ENCODE measurements around the gene SAAL1. TPM values are rescaled to one million over a fixed set of nuclear protein-coding genes. Genes with fewer than 3 reads are reported as not detected.

The SAAL1 gene
- total RNA-seq, 2 experiments from 2014 or later = 21.0 to 21.7 TPM

DNA sequence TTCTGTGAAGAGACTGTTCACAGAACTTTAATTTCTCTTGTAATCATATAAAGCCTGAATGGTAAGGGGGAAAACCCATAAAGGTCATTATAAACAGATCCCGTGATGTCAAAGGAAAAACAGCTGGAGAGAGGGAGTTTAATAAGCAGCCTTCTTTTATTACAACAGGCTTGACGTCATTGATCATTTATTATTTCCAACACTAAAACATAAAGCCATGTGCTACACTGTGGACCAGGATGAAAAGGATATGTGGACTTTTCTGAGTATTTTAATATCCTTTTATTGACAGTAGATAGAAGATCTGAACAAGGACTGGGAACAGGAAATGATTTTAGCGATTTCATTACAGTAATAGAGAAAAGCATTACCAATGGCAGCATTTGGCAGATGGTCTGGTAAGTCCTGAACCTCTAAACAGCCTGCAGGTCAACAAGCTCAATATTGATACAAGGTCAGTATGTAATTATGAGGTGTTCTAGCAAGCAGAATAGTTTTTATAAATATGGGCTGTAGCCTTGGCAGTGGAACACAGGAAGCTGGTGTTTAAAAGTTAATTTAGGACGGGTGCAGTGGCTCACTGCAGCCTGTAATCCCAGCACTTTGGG is 34.7 kb downstream of the SAAL1 start:
- Mint-ChIP-seq H3K4me3 (no peak overlapping the region), H3K27me3 (no peaks in the 10 kb centered on the region), H3K4me1 (no peaks in the 10 kb centered on the region), H3K9me3 (no peaks in the 10 kb centered on the region), H3K27ac (no peak overlapping the region), H3K36me3 (ENCODE audit: low read depth) (peaks cover 2% of the 10 kb centered on the region)
- ChIA-PET POLR2A (no interaction called here), CTCF (no interaction called here)
- no peak for DNase-seq

DNA sequence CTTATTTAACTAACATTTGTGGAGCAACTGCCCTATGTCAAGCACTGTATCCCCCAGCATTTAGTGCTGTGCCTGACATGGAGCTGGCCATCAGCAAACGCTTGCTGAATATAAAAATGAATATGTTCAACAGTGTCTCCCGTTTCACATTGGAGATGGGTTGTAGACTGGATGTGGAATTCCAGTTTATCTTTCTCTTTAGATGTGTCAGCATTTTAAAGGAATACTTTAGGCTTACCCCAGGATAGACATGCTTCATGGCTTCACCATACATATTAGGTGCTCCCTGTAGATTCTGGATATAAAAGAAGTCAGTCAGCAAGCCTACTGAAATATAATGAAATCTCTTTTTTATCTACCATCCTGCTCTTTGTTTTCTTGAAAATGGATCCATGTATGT is 38.5 kb downstream of the SAAL1 start:
- Mint-ChIP-seq H3K9me3 (no peaks in the 10 kb centered on the region), H3K36me3 (ENCODE audit: low read depth) (no peaks in the 10 kb centered on the region), H3K27me3 (no peaks in the 10 kb centered on the region), H3K27ac (no peak overlapping the region), H3K4me3 (no peak overlapping the region), H3K4me1 (no peaks in the 10 kb centered on the region)
- POLR2A ChIA-PET = no interaction called here
- CTCF ChIA-PET = interaction anchor here (1.3 kb wide), 1 partner anchor 38 kb away, joined by 5 read pairs; no protein-coding TSS in a partner anchor
- DNase-seq = no peak

DNA sequence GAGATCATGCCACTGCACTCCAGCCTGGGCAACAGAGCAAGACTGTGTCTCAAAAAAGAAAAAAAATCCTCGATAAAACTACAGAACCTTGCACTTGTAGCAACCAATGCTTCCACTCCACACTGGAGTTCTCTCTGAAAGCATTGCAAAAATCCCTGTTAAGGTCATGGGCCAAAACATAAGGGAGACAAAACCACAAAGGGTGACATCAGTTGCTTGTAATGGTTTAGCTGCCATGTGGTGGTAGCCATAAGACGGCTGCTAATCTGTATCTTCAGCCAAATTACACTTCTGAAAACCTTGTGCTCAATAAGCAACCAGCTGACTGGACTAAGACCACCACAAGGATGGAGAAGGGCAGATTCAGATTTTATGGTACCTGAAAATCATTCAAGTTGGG is 39.3 kb downstream of the SAAL1 start:
- no peaks in the 10 kb centered on the region for H3K9me3 Mint-ChIP-seq
- ChIA-PET POLR2A (no interaction called here), CTCF (interaction anchor here (1.3 kb wide), 1 partner anchor 37 kb away, joined by 5 read pairs; no protein-coding TSS in a partner anchor)
- no peaks in the 10 kb centered on the region for H3K36me3 Mint-ChIP-seq (ENCODE audit: low read depth)
- H3K27ac Mint-ChIP-seq = no peak overlapping the region
- H3K4me3 Mint-ChIP-seq = no peak overlapping the region
- no peaks in the 10 kb centered on the region for H3K27me3 Mint-ChIP-seq
- DNase-seq = no peak
- H3K4me1 Mint-ChIP-seq = no peaks in the 10 kb centered on the region

DNA sequence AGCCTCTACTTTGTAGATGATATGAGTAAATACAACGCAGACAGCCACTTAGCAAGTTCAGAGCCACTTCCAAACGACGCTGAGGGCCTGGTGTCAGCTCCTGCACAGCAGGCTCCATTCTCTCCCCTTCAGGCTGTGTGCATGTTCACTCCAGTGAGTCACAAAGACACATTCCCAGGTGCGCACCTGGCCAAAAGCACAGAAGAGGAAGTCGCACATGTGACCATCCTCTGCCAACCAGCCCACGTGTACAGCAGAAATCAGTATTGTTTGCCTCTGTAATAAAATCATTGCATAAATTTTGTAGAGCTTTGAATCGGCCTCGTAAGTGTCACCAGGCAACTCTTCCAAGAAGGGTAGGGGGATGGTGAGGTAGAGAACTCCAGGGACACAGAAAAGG is 40.3 kb downstream of the SAAL1 start:
- Mint-ChIP-seq H3K4me1 (no peaks in the 10 kb centered on the region), H3K36me3 (ENCODE audit: low read depth) (no peaks in the 10 kb centered on the region), H3K4me3 (no peak overlapping the region), H3K9me3 (no peaks in the 10 kb centered on the region), H3K27me3 (no peaks in the 10 kb centered on the region), H3K27ac (no peak overlapping the region)
- POLR2A ChIA-PET = no interaction called here
- no peak for DNase-seq
- CTCF ChIA-PET = interaction anchor here (0.6 kb wide), 1 partner anchor 49 kb away, joined by 4 read pairs; no protein-coding TSS in a partner anchor

DNA sequence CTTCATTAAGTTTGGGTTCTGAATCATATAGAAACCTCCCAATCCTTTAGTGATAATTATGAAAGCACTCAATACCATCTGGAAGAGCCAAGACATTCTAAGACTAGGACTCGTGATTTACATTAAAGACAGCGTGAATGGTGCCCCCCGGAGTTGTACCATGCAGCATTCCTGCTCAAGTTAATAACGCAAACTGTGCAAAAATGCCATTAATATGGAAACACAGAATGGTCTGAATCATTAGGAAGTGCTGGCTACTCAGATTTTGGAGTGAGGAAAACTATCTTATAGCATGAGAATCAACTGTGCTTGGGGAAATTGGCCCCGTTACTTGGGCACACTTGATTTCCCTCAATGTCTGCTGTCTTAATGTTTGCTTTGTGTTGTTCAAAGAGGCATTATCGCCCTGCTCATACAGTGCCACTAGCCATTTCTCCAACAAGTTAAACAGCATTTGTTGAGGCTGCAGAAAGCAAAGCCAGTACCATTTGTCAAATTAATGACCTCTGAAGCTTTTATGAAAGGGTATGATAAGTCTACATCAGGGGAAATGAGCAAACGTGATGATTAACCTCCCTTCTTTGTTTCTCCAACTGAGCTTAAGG is 41.3 kb downstream of the SAAL1 start:
- H3K27me3 Mint-ChIP-seq = no peaks in the 10 kb centered on the region
- ChIA-PET POLR2A (no interaction called here), CTCF (no interaction called here)
- no peaks in the 10 kb centered on the region for H3K4me1 Mint-ChIP-seq
- no peaks in the 10 kb centered on the region for H3K9me3 Mint-ChIP-seq
- no peaks in the 10 kb centered on the region for H3K36me3 Mint-ChIP-seq (ENCODE audit: low read depth)
- no peak for DNase-seq
- H3K27ac Mint-ChIP-seq = no peak overlapping the region
- no peak overlapping the region for H3K4me3 Mint-ChIP-seq

DNA sequence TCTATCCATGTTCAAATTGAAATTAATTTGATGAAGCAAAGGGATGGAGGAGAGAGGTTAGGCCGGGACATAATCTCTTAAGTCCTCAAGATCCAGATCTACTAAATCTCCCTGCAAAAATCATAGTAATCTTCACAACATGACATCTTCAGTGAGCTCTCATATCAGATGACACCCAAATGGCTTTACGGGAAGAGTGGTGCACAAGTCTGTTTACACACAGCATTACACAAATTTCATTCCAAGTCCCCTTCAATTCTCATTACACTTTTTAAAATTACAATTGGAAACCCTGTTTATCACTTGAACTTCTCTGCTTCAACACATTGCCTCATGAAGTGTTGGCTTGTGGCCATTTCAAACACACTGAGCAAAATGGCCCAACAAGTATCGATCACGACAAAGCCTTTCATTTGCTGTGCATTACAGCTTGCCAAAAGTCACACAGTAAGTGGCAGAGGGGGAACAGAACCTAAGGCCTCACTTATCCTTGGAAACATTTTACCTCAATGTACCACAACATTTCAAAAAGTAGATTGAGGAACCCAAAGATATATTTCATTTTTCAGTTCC is 41.9 kb downstream of the SAAL1 start:
- POLR2A ChIA-PET = no interaction called here
- CTCF ChIA-PET = no interaction called here
- no peaks in the 10 kb centered on the region for H3K9me3 Mint-ChIP-seq
- H3K36me3 Mint-ChIP-seq (ENCODE audit: low read depth) = no peaks in the 10 kb centered on the region
- no peak overlapping the region for H3K4me3 Mint-ChIP-seq
- H3K27me3 Mint-ChIP-seq = no peaks in the 10 kb centered on the region
- no peaks in the 10 kb centered on the region for H3K4me1 Mint-ChIP-seq
- no peak overlapping the region for H3K27ac Mint-ChIP-seq
- no peak for DNase-seq

DNA sequence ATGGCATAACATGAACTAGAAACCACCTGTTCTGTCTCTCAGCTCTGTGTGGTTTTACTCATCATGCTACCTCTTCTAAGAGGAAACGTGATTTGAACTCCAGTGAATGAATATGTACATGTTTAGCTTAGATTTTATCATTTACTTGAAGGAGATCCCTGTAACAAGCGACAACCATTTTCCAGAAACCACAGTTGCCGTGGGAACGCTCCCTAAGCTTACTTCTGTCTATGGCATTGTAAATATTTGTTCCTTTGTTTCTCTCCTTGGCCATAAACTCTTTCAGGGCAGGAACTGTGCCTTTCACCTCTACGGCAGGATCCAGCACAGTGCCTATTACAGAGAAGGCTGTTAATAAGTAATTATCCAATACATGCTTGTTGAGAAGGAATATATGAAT is 42.8 kb downstream of the SAAL1 start:
- POLR2A ChIA-PET = no interaction called here
- no peaks in the 10 kb centered on the region for H3K4me1 Mint-ChIP-seq
- CTCF ChIA-PET = no interaction called here
- H3K4me3 Mint-ChIP-seq = no peak overlapping the region
- DNase-seq = no peak
- no peaks in the 10 kb centered on the region for H3K27me3 Mint-ChIP-seq
- no peak overlapping the region for H3K27ac Mint-ChIP-seq
- H3K36me3 Mint-ChIP-seq (ENCODE audit: low read depth) = no peaks in the 10 kb centered on the region
- no peaks in the 10 kb centered on the region for H3K9me3 Mint-ChIP-seq

DNA sequence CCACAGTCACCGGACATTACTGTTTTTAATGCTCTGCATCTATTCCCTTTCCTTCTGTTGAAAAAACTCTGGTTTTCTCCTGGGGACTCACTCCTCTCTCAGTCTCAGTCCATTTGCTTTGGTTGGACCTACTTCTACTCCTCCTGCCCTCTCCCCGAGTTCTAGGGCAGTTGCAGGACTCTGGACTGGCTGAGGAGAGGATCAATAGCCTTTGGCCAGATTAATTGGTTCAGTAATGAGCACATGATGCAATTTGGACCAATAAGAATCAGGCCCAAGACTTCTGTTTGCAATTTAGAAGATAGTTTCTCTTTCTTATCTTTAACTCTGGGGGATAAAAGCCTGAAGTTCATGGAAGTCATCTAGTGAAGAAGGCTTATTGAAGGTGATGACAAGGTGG is 44.5 kb downstream of the SAAL1 start:
- Mint-ChIP-seq H3K27me3 (no peaks in the 10 kb centered on the region), H3K36me3 (ENCODE audit: low read depth) (no peaks in the 10 kb centered on the region), H3K4me3 (no peak overlapping the region), H3K9me3 (no peaks in the 10 kb centered on the region), H3K4me1 (no peaks in the 10 kb centered on the region), H3K27ac (no peak overlapping the region)
- ChIA-PET POLR2A (no interaction called here), CTCF (no interaction called here)
- no peak for DNase-seq

DNA sequence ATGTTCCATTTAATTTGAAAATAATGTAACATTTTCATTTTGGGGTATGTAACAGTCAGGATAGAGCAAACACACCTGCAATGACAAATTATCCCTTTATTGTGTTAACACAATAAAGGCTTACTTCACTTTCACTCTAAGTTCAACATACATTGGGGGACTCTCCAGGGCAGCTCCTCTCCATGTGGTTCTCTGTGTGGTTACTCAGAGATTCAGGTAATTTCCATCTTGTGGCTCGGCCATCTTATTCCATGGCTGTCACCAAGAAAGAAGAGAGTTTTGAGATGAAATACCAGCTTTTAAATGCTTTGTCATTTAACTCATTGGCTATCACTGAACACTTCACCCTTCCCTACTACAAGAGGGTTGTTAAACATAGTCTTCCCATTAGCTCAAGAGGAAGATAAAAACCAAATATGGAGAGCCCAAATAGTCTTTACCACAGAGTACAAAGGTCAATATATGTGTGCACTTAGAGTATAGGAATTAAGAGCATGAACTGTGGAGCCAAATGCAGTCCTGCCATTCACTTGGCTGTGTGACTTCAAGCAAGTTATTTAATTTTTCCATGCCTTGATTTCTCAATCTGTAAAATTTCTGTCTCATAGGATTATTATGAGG is 49.2 kb downstream of the SAAL1 start:
- H3K4me1 Mint-ChIP-seq = no peaks in the 10 kb centered on the region
- no peaks in the 10 kb centered on the region for H3K9me3 Mint-ChIP-seq
- no peaks in the 10 kb centered on the region for H3K36me3 Mint-ChIP-seq (ENCODE audit: low read depth)
- POLR2A ChIA-PET = no interaction called here
- CTCF ChIA-PET = no interaction called here
- DNase-seq = no peak
- no peaks in the 10 kb centered on the region for H3K27me3 Mint-ChIP-seq
- H3K4me3 Mint-ChIP-seq = no peak overlapping the region
- no peak overlapping the region for H3K27ac Mint-ChIP-seq

DNA sequence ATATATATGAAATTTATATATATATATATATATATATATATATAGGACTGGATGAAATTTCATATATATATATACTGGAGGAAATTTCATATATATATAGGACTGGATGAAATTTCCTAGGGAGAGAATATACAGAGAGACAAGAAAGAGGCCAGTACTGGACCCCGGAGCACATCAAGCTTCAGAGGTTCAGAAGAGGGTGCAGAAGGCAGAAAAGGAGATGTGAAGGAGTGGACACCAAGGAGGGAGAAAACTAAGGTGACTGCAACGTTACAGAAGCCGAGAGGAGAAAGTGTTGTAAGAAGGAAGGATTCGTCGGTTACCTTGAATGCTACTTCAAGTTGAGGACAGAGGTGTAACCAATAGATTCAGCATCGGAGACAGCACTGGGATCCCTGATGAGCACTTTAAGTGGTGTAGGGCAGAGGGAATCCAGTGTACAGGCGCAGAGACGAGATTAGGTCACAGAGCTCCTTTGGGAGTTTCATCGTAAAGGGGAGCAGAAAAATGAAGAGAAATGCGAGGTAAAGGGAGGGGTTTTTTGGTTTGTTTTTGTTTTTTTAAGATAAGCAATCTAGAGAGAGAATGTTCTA is 51.3 kb downstream of the SAAL1 start:
- H3K27ac Mint-ChIP-seq = no peak overlapping the region
- no peaks in the 10 kb centered on the region for H3K4me1 Mint-ChIP-seq
- H3K9me3 Mint-ChIP-seq = no peaks in the 10 kb centered on the region
- no peak for DNase-seq
- no peaks in the 10 kb centered on the region for H3K27me3 Mint-ChIP-seq
- ChIA-PET CTCF (no interaction called here), POLR2A (no interaction called here)
- H3K4me3 Mint-ChIP-seq = no peak overlapping the region
- no peaks in the 10 kb centered on the region for H3K36me3 Mint-ChIP-seq (ENCODE audit: low read depth)

DNA sequence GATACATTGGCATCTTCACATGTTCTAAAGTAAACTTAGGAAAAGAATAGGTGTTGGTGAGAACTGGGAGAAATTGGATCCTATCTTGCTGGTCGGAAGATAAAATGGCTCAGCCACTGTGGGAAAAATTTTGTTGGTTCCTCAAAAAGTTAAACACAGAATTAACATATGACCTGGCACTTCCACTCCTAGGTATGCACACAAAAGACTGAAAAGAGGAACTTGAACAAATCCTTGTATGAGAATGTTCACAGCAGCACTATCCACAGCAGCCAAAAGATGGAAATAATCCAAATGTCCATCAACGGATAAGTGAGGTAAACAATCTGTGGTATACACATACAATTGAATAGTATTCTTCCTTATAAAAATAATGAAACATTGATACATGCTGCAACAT is 55.0 kb downstream of the SAAL1 start:
- ChIA-PET POLR2A (no interaction called here), CTCF (no interaction called here)
- Mint-ChIP-seq H3K27ac (no peak overlapping the region), H3K4me1 (no peaks in the 10 kb centered on the region), H3K36me3 (ENCODE audit: low read depth) (no peaks in the 10 kb centered on the region), H3K4me3 (no peak overlapping the region), H3K9me3 (no peaks in the 10 kb centered on the region), H3K27me3 (peaks cover 29% of the 10 kb centered on the region)
- DNase-seq = no peak

DNA sequence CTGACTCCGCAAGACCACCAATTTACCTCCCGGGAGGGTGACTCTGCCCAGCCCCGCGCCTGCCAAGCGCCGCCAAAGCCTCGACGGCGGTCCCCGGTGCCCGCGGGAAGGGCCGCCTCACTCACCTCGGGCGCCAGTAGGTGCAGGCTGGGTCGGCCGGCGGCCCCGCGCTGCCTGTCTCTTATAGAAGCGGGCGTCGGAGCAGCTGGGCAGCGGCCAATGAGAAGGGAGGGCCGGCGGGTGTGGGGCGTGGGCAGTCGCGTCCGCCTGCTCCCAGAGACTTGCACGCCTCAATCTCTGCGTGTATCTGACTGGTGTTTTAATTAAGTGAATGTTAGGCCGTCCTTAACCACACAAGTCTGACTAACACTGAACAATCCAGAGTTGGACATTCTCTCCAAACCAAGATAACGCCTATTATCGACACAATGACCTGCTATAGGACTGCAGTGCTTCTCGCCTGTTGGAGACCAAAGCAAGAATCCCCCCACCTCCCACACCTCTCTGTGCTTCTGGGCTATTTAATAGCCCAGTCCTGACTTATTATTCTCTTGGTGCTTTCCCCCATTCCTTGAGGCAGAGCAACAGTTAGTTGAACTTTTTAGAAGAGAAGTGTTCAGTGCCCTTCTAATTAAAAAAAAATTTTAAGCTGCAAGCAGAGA is 59.6 kb downstream of the SAAL1 start, which contains the start of gene TPH1:
Gene TPH1 (minus strand): TSS at position 154 of the 662 bp plus-strand sequence. CDS start 5,507 bp downstream, outside the sequence.
- DNase-seq = no peak
- Mint-ChIP-seq H3K4me3 (no peak within 1 kb of the TSS), H3K4me1 (no peaks in the 10 kb centered on the region), H3K9me3 (no peaks in the 10 kb centered on the region), H3K27ac (no peak within 1 kb of the TSS), H3K27me3 (peaks cover 50% of the 10 kb centered on the region), H3K36me3 (ENCODE audit: low read depth) (no peaks in the 10 kb centered on the region)
- ChIA-PET CTCF (no interaction called here), POLR2A (no interaction called here)

DNA sequence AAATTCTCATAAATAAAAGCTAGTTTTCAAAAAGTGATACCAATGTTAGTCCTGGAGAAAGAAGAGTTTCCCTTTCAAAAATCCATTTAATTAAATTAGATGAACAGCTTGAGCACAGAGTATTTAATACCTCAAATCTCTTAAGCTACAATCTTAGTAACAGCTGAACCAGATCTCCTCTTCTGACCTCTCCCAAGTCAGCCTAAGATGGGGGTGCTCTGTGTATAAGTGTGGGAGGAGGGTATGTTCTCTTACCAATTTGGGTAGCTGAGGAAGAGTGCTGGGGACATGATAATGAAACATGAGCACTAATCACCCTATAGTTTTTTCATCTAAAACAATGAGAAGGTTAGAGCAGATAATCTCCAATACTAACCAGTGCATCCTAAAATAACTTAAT is 69.4 kb downstream of the SAAL1 start:
- no peaks in the 10 kb centered on the region for H3K9me3 Mint-ChIP-seq
- H3K4me3 Mint-ChIP-seq = no peak overlapping the region
- DNase-seq = no peak
- POLR2A ChIA-PET = no interaction called here
- H3K36me3 Mint-ChIP-seq (ENCODE audit: low read depth) = no peaks in the 10 kb centered on the region
- H3K27ac Mint-ChIP-seq = no peak overlapping the region
- H3K4me1 Mint-ChIP-seq = no peaks in the 10 kb centered on the region
- H3K27me3 Mint-ChIP-seq = peaks cover 5% of the 10 kb centered on the region
- CTCF ChIA-PET = no interaction called here

Data from activated CD4-positive, alpha-beta memory T cell treated with anti-CD3 and anti-CD28 coated beads, Interleukin-2, amount 10 ng/mL, durations not matched to agents 7 days and 5 days (primary cell).